T-cell (primary cell): Measurements from ENCODE around the gene PRRT1. TPM values are rescaled to one million over a fixed set of nuclear protein-coding genes. Genes with fewer than 3 reads are reported as not detected.
A peak's percentile ranks its signal among the peaks of the same experiment; 100 is the strongest.

Experiments
- ATAC-seq, 4 experiments: fragments of 200-7000 bp in 3 of 4; fragments of 150-1000 bp in 1 of 4; cut with Tn5 transposase; replicated peaks in 1 of 4; 1 replicate in 3 of 4; 2 replicates in 1 of 4; pipeline ENCODE4 v1.10.0; 2021; ENCODE audit warnings: moderate library complexity in 3 of 4, mild to moderate bottlenecking in 2 of 4, moderate number of reproducible peaks in 1 of 4
- CTCF ChIA-PET, 2 donors: fragments of 300-600 bp; sonication (Branson Sonifier 250); formaldehyde crosslinking; loops; one replicate each; lab custom pipeline; 2022; ENCODE audit warnings: antibody characterized with exemption in 2 of 2; lab: Charles Lee
- POLR2A ChIA-PET, 2 donors: fragments of 300-600 bp; sonication (Branson Sonifier 250); formaldehyde crosslinking; loops; one replicate each; lab custom pipeline; 2022; ENCODE audit warnings: antibody characterized with exemption in 2 of 2; lab: Charles Lee
- DNase-seq, 35 experiments: peaks; one replicate each; pipeline versions ENCODE4 v3.0.0 to v3.0.0-alpha.2; 2013 to 2023
- H3K27ac ChIP-seq: one replicate; pipeline ENCODE4 v1.5.1; 2013; ENCODE audit warnings: low read length
- H3K27me3 ChIP-seq, 2 experiments: replicated peaks in 1 of 2; 1 replicate in 1 of 2; 2 replicates in 1 of 2; pipeline versions ENCODE4 v1.6.1 to v1.7.0; 2013; ENCODE audit warnings: low read length in 1 of 2, mixed read lengths in 1 of 2; ENCODE audit not compliant: control insufficient read depth in 2 of 2, insufficient read depth in 2 of 2; ENCODE audit errors: extremely low read depth in 1 of 2
- H3K36me3 ChIP-seq, 2 donors: 1 replicate in 1 of 2; 2 replicates in 1 of 2; pipeline versions ENCODE4 v1.6.1 to v1.7.0; 2013; ENCODE audit warnings: low read length in 1 of 2; ENCODE audit not compliant: control insufficient read depth in 2 of 2, insufficient read depth in 1 of 2; ENCODE audit errors: extremely low read depth in 1 of 2
- H3K4me1 ChIP-seq, 2 experiments: 1 replicate in 1 of 2; 2 replicates in 1 of 2; pipeline versions ENCODE4 v1.6.1 to v1.7.0; 2013; ENCODE audit warnings: low read length in 2 of 2, mixed read lengths in 1 of 2; ENCODE audit not compliant: insufficient read depth in 2 of 2, control insufficient read depth in 1 of 2; ENCODE audit errors: extremely low read depth in 1 of 2
- H3K4me3 ChIP-seq, 2 donors: 1 replicate in 1 of 2; 2 replicates in 1 of 2; pipeline versions ENCODE4 v1.5.1 to v1.7.0; 2013; ENCODE audit warnings: mild to moderate bottlenecking in 2 of 2, low read length in 1 of 2, moderate library complexity in 1 of 2; ENCODE audit not compliant: control insufficient read depth in 1 of 2; ENCODE audit errors: extremely low read depth in 1 of 2
- H3K9me3 ChIP-seq: 2 replicates; pipeline ENCODE4 v1.7.0; 2013
- H3K27ac Mint-ChIP-seq, 2 donors: one replicate each; pipeline ENCODE4 v1.8.0; 2020 to 2021; ENCODE audit warnings: mild to moderate bottlenecking in 2 of 2, mixed read lengths in 2 of 2
- H3K27me3 Mint-ChIP-seq, 2 donors: one replicate each; pipeline ENCODE4 v1.8.0; 2021 to 2022; ENCODE audit warnings: mixed read lengths in 2 of 2
- H3K36me3 Mint-ChIP-seq: one replicate; pipeline ENCODE4 v1.8.0; 2021; ENCODE audit warnings: mixed read lengths
- H3K4me1 Mint-ChIP-seq, 3 donors: one replicate each; pipeline ENCODE4 v1.8.0; 2020 to 2022; ENCODE audit warnings: mixed read lengths in 3 of 3, mild to moderate bottlenecking in 1 of 3
- H3K4me3 Mint-ChIP-seq, 3 donors: one replicate each; pipeline ENCODE4 v1.8.0; 2020 to 2022; ENCODE audit warnings: mild to moderate bottlenecking in 3 of 3, mixed read lengths in 3 of 3, moderate library complexity in 3 of 3
- H3K9me3 Mint-ChIP-seq, 3 donors: one replicate each; pipeline ENCODE4 v1.8.0; 2020 to 2022; ENCODE audit warnings: mixed read lengths in 3 of 3
- WGBS: methylation state at CpG from one replicate; pipeline ENCODE4 v1.1.5; 2013; ENCODE audit warnings: missing lambda C conversion rate; ENCODE audit not compliant: insufficient coverage; 5-methylcytosine and 5-hydroxymethylcytosine counted together
- total RNA-seq, 35 experiments: library from RNA in 6 of 35; stranded (reverse) in 6 of 35; fragments of 120-200 nt in 1 of 35; gene quantifications; one replicate each; pipeline versions ENCODE4 v1.2.1 to v1.2.4 and lab custom pipeline; 2013 to 2026

The PRRT1 gene
- total RNA-seq, 5 donors from 2014 or later (not counting 1 experiment from before 2014, with no cell fraction given), result 1.7 to 3.3 (median 2.3) TPM

- peaks cover 6 to 42% of the 10 kb centered on the region in 2 donors for H3K27me3 Mint-ChIP-seq
- DNase-seq (peak in 2 of 35 experiments; percentile 30 to 37), ATAC-seq (peak in 3 of 4 experiments; percentile 8 to 21 (median 10))
- Histone ChIP-seq H3K4me1 (peaks cover 0 to 60% of the 10 kb centered on the region in 2 experiments), H3K4me3 (peak overlapping the region; percentile 35 to 60), H3K36me3 (no peaks in the 10 kb centered on the region), H3K27me3 (peaks cover 5 to 49% of the 10 kb centered on the region in 2 experiments), H3K27ac (no peak overlapping the region), H3K9me3 (no peaks in the 10 kb centered on the region)
- CTCF ChIA-PET, result no interaction called here
- POLR2A ChIA-PET, result no interaction called here
- H3K27ac Mint-ChIP-seq, result peak overlapping the region; percentile 58
- no peaks in the 10 kb centered on the region for H3K36me3 Mint-ChIP-seq
- WGBS, result 35% methylated on average over 34 of the region's 47 CpGs
- peak overlapping the region; percentile 78 to 90 (median 80) for H3K4me3 Mint-ChIP-seq
- no peaks in the 10 kb centered on the region for H3K9me3 Mint-ChIP-seq
- H3K4me1 Mint-ChIP-seq, result peaks cover 45 to 59% (median 58%) of the 10 kb centered on the region in 3 donors
Observed at GRCh38 chr6:32149092-32149755, 2.5 kb downstream of the PRRT1 start.

- no peaks in the 10 kb centered on the region for H3K36me3 Mint-ChIP-seq
- no peaks in the 10 kb centered on the region for H3K9me3 ChIP-seq
- POLR2A ChIA-PET, result no interaction called here
- peaks cover 0 to 53% of the 10 kb centered on the region in 2 experiments for H3K4me1 ChIP-seq
- H3K27ac ChIP-seq, result no peak overlapping the region
- peaks cover 45 to 52% (median 52%) of the 10 kb centered on the region in 3 donors for H3K4me1 Mint-ChIP-seq
- H3K27ac Mint-ChIP-seq, result peak overlapping the region; percentile 58
- 17% methylated on average over 26 of the region's 39 CpGs for WGBS
- H3K27me3 Mint-ChIP-seq, result peaks cover 6 to 42% of the 10 kb centered on the region in 2 donors
- H3K4me3 Mint-ChIP-seq, result peak overlapping the region; percentile 78 to 90 (median 80)
- DNase-seq (peak; percentile 31 to 77 (median 64)), ATAC-seq (peak; percentile 75 to 82 (median 76))
- CTCF ChIA-PET, result interaction anchor here in 1 of 2 donors (0.7 kb wide), 1 partner anchor 1821 kb away, joined by 3 read pairs; no protein-coding TSS in a partner anchor
- H3K4me3 ChIP-seq, result peak overlapping the region; percentile 35 to 60
- H3K36me3 ChIP-seq, result no peaks in the 10 kb centered on the region
- peaks cover 5 to 45% of the 10 kb centered on the region in 2 experiments for H3K27me3 ChIP-seq
- no peaks in the 10 kb centered on the region for H3K9me3 Mint-ChIP-seq
Observed at GRCh38 chr6:32148289-32149091, 3.2 kb downstream of the PRRT1 start.

GRCh38 chr6:32147401-32148132 is 4.2 kb downstream of the PRRT1 start:
- Histone ChIP-seq H3K4me1 (peaks cover 0 to 43% of the 10 kb centered on the region in 2 experiments), H3K27ac (no peak overlapping the region), H3K36me3 (no peaks in the 10 kb centered on the region), H3K9me3 (no peaks in the 10 kb centered on the region), H3K4me3 (no peak overlapping the region), H3K27me3 (peaks cover 5 to 41% of the 10 kb centered on the region in 2 experiments)
- H3K27ac Mint-ChIP-seq, result no peak overlapping the region
- ChIA-PET CTCF (interaction anchor here in 1 of 2 donors (0.7 kb wide), 1 partner anchor 1822 kb away, joined by 3 read pairs; no protein-coding TSS in a partner anchor), POLR2A (interaction anchor here in 1 of 2 donors (0.7 kb wide), 1 partner anchor 19 kb away, joined by 7 read pairs; no protein-coding TSS in a partner anchor)
- H3K9me3 Mint-ChIP-seq, result no peaks in the 10 kb centered on the region
- H3K27me3 Mint-ChIP-seq, result peaks cover 6 to 35% of the 10 kb centered on the region in 2 donors
- H3K4me1 Mint-ChIP-seq, result peaks cover 36 to 43% (median 43%) of the 10 kb centered on the region in 3 donors
- H3K4me3 Mint-ChIP-seq, result peak overlapping the region in 1 of 3 donors; percentile 90
- ATAC-seq (no peak), DNase-seq (peak in 1 of 35 experiments; percentile 32)
- H3K36me3 Mint-ChIP-seq, result no peaks in the 10 kb centered on the region
- WGBS, result no CpG with 5 or more reads among the region's 4 CpGs

GRCh38 chr6:32146687-32147086 is 5.1 kb downstream of the PRRT1 start:
- Mint-ChIP-seq H3K4me3 (no peak overlapping the region), H3K36me3 (no peaks in the 10 kb centered on the region), H3K27me3 (peaks cover 6 to 40% of the 10 kb centered on the region in 2 donors), H3K9me3 (no peaks in the 10 kb centered on the region), H3K27ac (no peak overlapping the region), H3K4me1 (peaks cover 29 to 36% (median 35%) of the 10 kb centered on the region in 3 donors)
- WGBS, result 68% methylated on average over 4 of the region's 4 CpGs
- POLR2A ChIA-PET, result no interaction called here
- Histone ChIP-seq H3K27ac (no peak overlapping the region), H3K9me3 (no peaks in the 10 kb centered on the region), H3K36me3 (no peaks in the 10 kb centered on the region), H3K27me3 (peaks cover 5 to 38% of the 10 kb centered on the region in 2 experiments), H3K4me3 (no peak overlapping the region), H3K4me1 (peaks cover 0 to 35% of the 10 kb centered on the region in 2 experiments)
- CTCF ChIA-PET, result no interaction called here
- DNase-seq (no peak), ATAC-seq (no peak)

- Mint-ChIP-seq H3K27me3 (peaks cover 6 to 42% of the 10 kb centered on the region in 2 donors), H3K4me3 (no peak overlapping the region), H3K9me3 (no peaks in the 10 kb centered on the region), H3K27ac (no peak overlapping the region), H3K36me3 (no peaks in the 10 kb centered on the region), H3K4me1 (peaks cover 28 to 34% (median 31%) of the 10 kb centered on the region in 3 donors)
- H3K9me3 ChIP-seq, result no peaks in the 10 kb centered on the region
- H3K36me3 ChIP-seq, result no peaks in the 10 kb centered on the region
- ATAC-seq (no peak), DNase-seq (no peak)
- peaks cover 0 to 31% of the 10 kb centered on the region in 2 experiments for H3K4me1 ChIP-seq
- H3K27me3 ChIP-seq, result peaks cover 5 to 36% of the 10 kb centered on the region in 2 experiments
- WGBS, result 100% methylated on average over 1 of the region's 1 CpG
- ChIA-PET POLR2A (no interaction called here), CTCF (no interaction called here)
- no peak overlapping the region for H3K27ac ChIP-seq
- H3K4me3 ChIP-seq, result no peak overlapping the region
Observed at GRCh38 chr6:32146287-32146686, 5.5 kb downstream of the PRRT1 start.
